HG03097 (cell line): ENCODE results near the gene ADGRD1.

Experiments
- ATAC-seq: cut with Tn5 transposase; IDR thresholded peaks from one replicate; pipeline ENCODE4 v1.9.1; 2021; ENCODE audit not compliant: unreplicated experiment, low FRiP score

ADGRD1 gene

GRCh38 chr12:131018019-131018620 lies 64.4 kb downstream of the ADGRD1 start:
- no peak for ATAC-seq

- no peak for ATAC-seq
Measured at GRCh38 chr12:131018808-131019397, 65.2 kb downstream of the ADGRD1 start.

GRCh38 chr12:131020326-131021153 lies 66.8 kb downstream of the ADGRD1 start:
- no peak for ATAC-seq

- no peak for ATAC-seq
Measured at GRCh38 chr12:131021154-131021541, 67.4 kb downstream of the ADGRD1 start.

GRCh38 chr12:131024026-131024425 lies 70.3 kb downstream of the ADGRD1 start:
- no peak for ATAC-seq

- ATAC-seq, result no peak
Measured at GRCh38 chr12:131024721-131025120, 71.0 kb downstream of the ADGRD1 start.

GRCh38 chr12:131025234-131025633 lies 71.5 kb downstream of the ADGRD1 start:
- no peak for ATAC-seq

GRCh38 chr12:131025939-131026702 lies 72.4 kb downstream of the ADGRD1 start:
- no peak for ATAC-seq

- no peak for ATAC-seq
Measured at GRCh38 chr12:131026754-131027153, 73.0 kb downstream of the ADGRD1 start.

- ATAC-seq, result no peak
Measured at GRCh38 chr12:131027264-131027663, 73.6 kb downstream of the ADGRD1 start.

GRCh38 chr12:131027876-131028586 lies 74.3 kb downstream of the ADGRD1 start:
- ATAC-seq, result no peak

GRCh38 chr12:131028587-131029338 lies 75.1 kb downstream of the ADGRD1 start:
- ATAC-seq, result no peak

- ATAC-seq, result no peak
Measured at GRCh38 chr12:131030472-131031328, 77.0 kb downstream of the ADGRD1 start.

- ATAC-seq, result no peak
Measured at GRCh38 chr12:131032082-131032750, 78.5 kb downstream of the ADGRD1 start.

GRCh38 chr12:131033486-131033885 lies 79.8 kb downstream of the ADGRD1 start:
- no peak for ATAC-seq

GRCh38 chr12:131033886-131034482 lies 80.3 kb downstream of the ADGRD1 start:
- ATAC-seq, result no peak

- no peak for ATAC-seq
Measured at GRCh38 chr12:131034631-131035244, 81.0 kb downstream of the ADGRD1 start.
